CD14-positive monocyte (primary cell): Measurements from ENCODE around the gene MAGEB4. TPM values are rescaled to one million over a fixed set of nuclear protein-coding genes. Genes with fewer than 3 reads are reported as not detected.

Experiments
- DNase-seq, 3 donors: peaks; one replicate each; pipeline ENCODE4 v3.0.0-alpha.2; 2011 to 2022
- H2AFZ ChIP-seq: 2 replicates; pipeline ENCODE4 v1.6.0; 2012; ENCODE audit warnings: mild to moderate bottlenecking, low read depth, low read length, inconsistent platforms; ENCODE audit not compliant: insufficient read depth, poor library complexity, severe bottlenecking
- H3K27ac ChIP-seq, 2 donors: 1 replicate in 1 of 2; 2 replicates in 1 of 2; pipeline ENCODE4 v1.5.1; 2012 to 2013; ENCODE audit warnings: low read length in 2 of 2, control low read depth in 1 of 2, inconsistent platforms in 1 of 2, low read depth in 1 of 2, mild to moderate bottlenecking in 1 of 2
- H3K27me3 ChIP-seq, 2 donors: one replicate each; pipeline versions ENCODE4 v1.6.0 to v1.6.1; 2011 to 2013; ENCODE audit warnings: low read length in 2 of 2; ENCODE audit not compliant: control insufficient read depth in 2 of 2, insufficient read depth in 2 of 2
- H3K36me3 ChIP-seq, 2 donors: replicated peaks in 1 of 2; 1 replicate in 1 of 2; 2 replicates in 1 of 2; pipeline versions ENCODE4 v1.5.1 to v1.6.1; 2012 to 2013; ENCODE audit warnings: low read length in 2 of 2, control low read depth in 1 of 2, inconsistent platforms in 1 of 2, mild to moderate bottlenecking in 1 of 2; ENCODE audit not compliant: insufficient read depth in 2 of 2, control insufficient read depth in 1 of 2
- H3K4me1 ChIP-seq, 2 donors: 1 replicate in 1 of 2; 2 replicates in 1 of 2; pipeline versions ENCODE4 v1.5.1 to v1.6.1; 2012 to 2013; ENCODE audit warnings: low read length in 2 of 2, control low read depth in 1 of 2, inconsistent platforms in 1 of 2, mild to moderate bottlenecking in 1 of 2, moderate library complexity in 1 of 2; ENCODE audit not compliant: insufficient read depth in 2 of 2, control insufficient read depth in 1 of 2
- H3K4me2 ChIP-seq: replicated peaks from 2 replicates; pipeline ENCODE3; 2012; ENCODE audit warnings: low read length, moderate library complexity, mild to moderate bottlenecking; ENCODE audit not compliant: poor library complexity, severe bottlenecking; ENCODE audit errors: extremely low read depth
- H3K4me3 ChIP-seq, 3 experiments: fragments of 200-600 bp in 1 of 3; sonication (generic) in 1 of 3; replicated peaks in 1 of 3; 1 replicate in 2 of 3; 2 replicates in 1 of 3; pipeline ENCODE4 v1.5.1; 2011 to 2013; ENCODE audit warnings: low read length in 3 of 3, mild to moderate bottlenecking in 3 of 3, control low read depth in 2 of 3, low read depth in 2 of 3, inconsistent platforms in 1 of 3, moderate library complexity in 1 of 3
- H3K79me2 ChIP-seq: 2 replicates; pipeline ENCODE4 v1.6.0; 2012; ENCODE audit warnings: mild to moderate bottlenecking, control low read depth, inconsistent platforms, low read length, moderate library complexity; ENCODE audit not compliant: insufficient read depth
- H3K9ac ChIP-seq: 2 replicates; pipeline ENCODE4 v1.6.0; 2017; ENCODE audit warnings: low read length, mild to moderate bottlenecking; ENCODE audit not compliant: insufficient read depth, poor library complexity, severe bottlenecking
- H3K9me3 ChIP-seq, 2 donors: replicated peaks in 1 of 2; 1 replicate in 1 of 2; 2 replicates in 1 of 2; pipeline versions ENCODE4 v1.5.1 to v1.6.1; 2012 to 2013; ENCODE audit warnings: low read length in 2 of 2, control low read depth in 1 of 2; ENCODE audit not compliant: control insufficient read depth in 1 of 2, insufficient read depth in 1 of 2
- H4K20me1 ChIP-seq: 2 replicates; pipeline ENCODE4 v1.6.0; 2012; ENCODE audit warnings: mild to moderate bottlenecking, low read length, control low read depth, moderate library complexity; ENCODE audit not compliant: insufficient read depth
- H3K27ac Mint-ChIP-seq, 7 donors: one replicate each; pipeline ENCODE4 v1.8.0; 2020; ENCODE audit warnings: mild to moderate bottlenecking in 7 of 7, mixed read lengths in 7 of 7, moderate library complexity in 6 of 7, inconsistent platforms in 2 of 7
- H3K27me3 Mint-ChIP-seq, 3 donors: one replicate each; pipeline ENCODE4 v1.8.0; 2021 to 2022; ENCODE audit warnings: low read depth in 3 of 3, mild to moderate bottlenecking in 3 of 3, mixed read lengths in 3 of 3, moderate library complexity in 3 of 3, inconsistent platforms in 1 of 3
- H3K36me3 Mint-ChIP-seq, 2 donors: one replicate each; pipeline ENCODE4 v1.8.0; 2020; ENCODE audit warnings: mixed read lengths in 2 of 2, inconsistent platforms in 1 of 2, mild to moderate bottlenecking in 1 of 2
- H3K4me1 Mint-ChIP-seq: one replicate; pipeline ENCODE4 v1.8.0; 2020; ENCODE audit warnings: mild to moderate bottlenecking, mixed read lengths
- H3K4me3 Mint-ChIP-seq, 2 donors: one replicate each; pipeline ENCODE4 v1.8.0; 2020; ENCODE audit warnings: mild to moderate bottlenecking in 2 of 2, mixed read lengths in 2 of 2, moderate library complexity in 1 of 2
- H3K9me3 Mint-ChIP-seq, 7 donors: one replicate each; pipeline ENCODE4 v1.8.0; 2020 to 2022; ENCODE audit warnings: mixed read lengths in 7 of 7, mild to moderate bottlenecking in 6 of 7, moderate library complexity in 6 of 7, inconsistent platforms in 2 of 7
- WGBS: methylation state at CpG from one replicate; pipeline ENCODE4 v1.1.5; 2013; ENCODE audit warnings: missing lambda C conversion rate; ENCODE audit not compliant: insufficient coverage; 5-methylcytosine and 5-hydroxymethylcytosine counted together
- intact Hi-C, 2 donors: fragments of 100-400 bp; cut with micrococcal nuclease; formaldehyde crosslinking; loops; one replicate each; pipeline versions ENCODE4 v1.15.0 to v1.15.1; 2023
- polyA plus RNA-seq, 3 donors: library from polyadenylated mRNA; depleted of rRNA in 1 of 3; unstranded in 2 of 3; stranded (reverse) in 1 of 3; fragments of 300-500 nt in 2 of 3; fragments of >200 nt in 1 of 3; fragmentation: Illumina TruSeq in 2 of 3; gene quantifications; 1 replicate in 2 of 3; 2 replicates in 1 of 3; pipeline ENCODE4 v1.2.3, GENCODE V29; 2012 to 2021
- TF ChIP-seq, protein P1 (sequence below): fragments of 200-600 bp; IDR thresholded peaks from one replicate; pipeline ENCODE4 v1.8.0; 2022; ENCODE audit warnings: antibody characterized with exemption, mild to moderate bottlenecking

The MAGEB4 gene
- polyA plus RNA-seq, 3 donors = not detected

- WGBS = no CpG with 5 or more reads among the region's 1 CpG
- Histone ChIP-seq H3K27ac (no peak overlapping the region), H3K27me3 (peaks cover 0 to 2% of the 10 kb centered on the region in 2 donors), H3K36me3 (no peaks in the 10 kb centered on the region), H3K4me1 (no peaks in the 10 kb centered on the region), H3K4me3 (no peak overlapping the region), H3K9me3 (no peaks in the 10 kb centered on the region), H4K20me1 (no peaks in the 10 kb centered on the region), H3K9ac (no peak overlapping the region), H2AFZ (no peak overlapping the region), H3K4me2 (no peak overlapping the region), H3K79me2 (no peaks in the 10 kb centered on the region)
- DNase-seq = no peak
- no peaks in the 10 kb centered on the region for H3K4me1 Mint-ChIP-seq
- H3K4me3 Mint-ChIP-seq = no peak overlapping the region
- intact Hi-C loops = no loop called here
- H3K36me3 Mint-ChIP-seq = no peaks in the 10 kb centered on the region
- TF ChIP-seq, protein P1, sequence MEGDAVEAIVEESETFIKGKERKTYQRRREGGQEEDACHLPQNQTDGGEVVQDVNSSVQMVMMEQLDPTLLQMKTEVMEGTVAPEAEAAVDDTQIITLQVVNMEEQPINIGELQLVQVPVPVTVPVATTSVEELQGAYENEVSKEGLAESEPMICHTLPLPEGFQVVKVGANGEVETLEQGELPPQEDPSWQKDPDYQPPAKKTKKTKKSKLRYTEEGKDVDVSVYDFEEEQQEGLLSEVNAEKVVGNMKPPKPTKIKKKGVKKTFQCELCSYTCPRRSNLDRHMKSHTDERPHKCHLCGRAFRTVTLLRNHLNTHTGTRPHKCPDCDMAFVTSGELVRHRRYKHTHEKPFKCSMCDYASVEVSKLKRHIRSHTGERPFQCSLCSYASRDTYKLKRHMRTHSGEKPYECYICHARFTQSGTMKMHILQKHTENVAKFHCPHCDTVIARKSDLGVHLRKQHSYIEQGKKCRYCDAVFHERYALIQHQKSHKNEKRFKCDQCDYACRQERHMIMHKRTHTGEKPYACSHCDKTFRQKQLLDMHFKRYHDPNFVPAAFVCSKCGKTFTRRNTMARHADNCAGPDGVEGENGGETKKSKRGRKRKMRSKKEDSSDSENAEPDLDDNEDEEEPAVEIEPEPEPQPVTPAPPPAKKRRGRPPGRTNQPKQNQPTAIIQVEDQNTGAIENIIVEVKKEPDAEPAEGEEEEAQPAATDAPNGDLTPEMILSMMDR = no peak
- peaks cover 0 to 5% (median 0%) of the 10 kb centered on the region in 3 donors for H3K27me3 Mint-ChIP-seq
- H3K27ac Mint-ChIP-seq = no peak overlapping the region
- H3K9me3 Mint-ChIP-seq = no peaks in the 10 kb centered on the region
Measured at GRCh38 chrX:30262763-30263162, 21.0 kb downstream of the MAGEB4 start.

DNA sequence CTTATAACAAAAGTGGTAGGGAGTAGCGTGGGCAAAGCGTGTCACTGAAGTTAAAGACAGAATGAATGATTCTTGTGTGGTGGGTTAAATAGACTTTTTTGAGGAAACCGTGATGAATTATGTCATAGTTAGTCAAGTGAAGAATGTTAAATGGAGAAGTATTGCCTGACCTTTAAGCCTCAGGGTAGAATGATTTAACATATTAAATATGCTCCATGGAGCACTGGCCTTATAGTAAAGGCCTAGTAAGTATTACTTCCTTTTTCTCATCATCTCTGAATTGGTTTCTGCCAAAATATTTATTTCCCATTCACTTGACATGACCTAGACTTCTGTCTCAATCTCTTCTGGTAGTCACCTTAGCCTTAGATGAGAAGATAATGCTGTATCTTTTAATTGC is 28.8 kb downstream of the MAGEB4 start:
- H3K27me3 ChIP-seq = peaks cover 0 to under 1% of the 10 kb centered on the region in 2 donors
- TF ChIP-seq, protein P1 = no peak
- 100% methylated on average over 2 of the region's 3 CpGs for WGBS
- Mint-ChIP-seq H3K27me3 (peaks cover 0 to 3% (median 2%) of the 10 kb centered on the region in 3 donors), H3K36me3 (no peaks in the 10 kb centered on the region), H3K4me1 (no peaks in the 10 kb centered on the region), H3K9me3 (peaks cover 0 to 5% (median 2%) of the 10 kb centered on the region in 7 donors), H3K4me3 (no peak overlapping the region), H3K27ac (no peak overlapping the region)
- no peaks in the 10 kb centered on the region for H3K79me2 ChIP-seq
- DNase-seq = no peak
- H3K36me3 ChIP-seq = no peaks in the 10 kb centered on the region
- no peak overlapping the region for H3K27ac ChIP-seq
- no peaks in the 10 kb centered on the region for H3K9me3 ChIP-seq
- intact Hi-C loops = no loop called here
- no peak overlapping the region for H2AFZ ChIP-seq
- H3K4me2 ChIP-seq = no peak overlapping the region
- no peaks in the 10 kb centered on the region for H4K20me1 ChIP-seq
- no peak overlapping the region for H3K4me3 ChIP-seq
- no peaks in the 10 kb centered on the region for H3K4me1 ChIP-seq
- H3K9ac ChIP-seq = no peak overlapping the region
